Ovary (tissue), 9 donors: Measurements from ENCODE around the gene TMCO1. TPM values are rescaled to one million over a fixed set of nuclear protein-coding genes. Genes with fewer than 3 reads are reported as not detected.

ENCODE experiments used
- DNase-seq, 5 donors: peaks; one replicate each; pipeline ENCODE4 v3.0.0-alpha.2; 2019 to 2020
- H3K27ac ChIP-seq, 2 donors: fragments of 200-600 bp; one replicate each; pipeline versions ENCODE4 v1.5.1 to v1.8.0; 2019 to 2022
- H3K27me3 ChIP-seq: fragments of 200-600 bp; one replicate; pipeline ENCODE4 v1.8.0; 2022
- H3K36me3 ChIP-seq: fragments of 200-600 bp; sonication (generic); one replicate; pipeline ENCODE4 v1.5.1; 2019
- H3K4me1 ChIP-seq: one replicate; pipeline ENCODE4 v1.8.1; 2013; ENCODE audit warnings: mild to moderate bottlenecking, moderate library complexity; ENCODE audit not compliant: insufficient read depth
- H3K4me3 ChIP-seq: fragments of 200-600 bp; sonication (generic); one replicate; pipeline ENCODE4 v1.5.1; 2017
- H3K9me3 ChIP-seq, 2 donors: fragments of 200-600 bp in 1 of 2; sonication (generic) in 1 of 2; one replicate each; pipeline versions ENCODE4 v1.5.1 to v1.8.1; 2013 to 2019; ENCODE audit warnings: mild to moderate bottlenecking in 1 of 2, moderate library complexity in 1 of 2
- EP300 ChIP-seq: sonication (generic); formaldehyde crosslinking; IDR thresholded peaks from one replicate; pipeline ENCODE4 v1.6.1; 2017; ENCODE audit warnings: antibody characterized with exemption
- POLR2A ChIP-seq: fragments of 450-650 bp; IDR thresholded peaks from one replicate; pipeline ENCODE4 v1.6.1; 2017; ENCODE audit warnings: antibody characterized with exemption, mild to moderate bottlenecking, moderate library complexity
- WGBS, 3 donors: extraction: QIAGEN DNeasy Blood & Tissue Kit in 1 of 3; methylation state at CpG; one replicate each; pipeline versions ENCODE4 v1.1.5 to v1.1.7; 2013 to 2017; 5-methylcytosine and 5-hydroxymethylcytosine counted together
- intact Hi-C, 4 donors: fragments of 100-400 bp; cut with DNase I; formaldehyde crosslinking; loops; one replicate each; pipeline versions ENCODE4 v1.11.0 to v1.15.1; 2022 to 2023
- polyA plus RNA-seq, 2 donors: library from polyadenylated mRNA; stranded (reverse); fragments of 200-250 nt in 1 of 2; fragments of 350-450 nt in 1 of 2; fragmentation: Illumina TruSeq in 1 of 2; extraction: RNeasy Lipid Tissue Mini Kit (QIAGEN cat#74804) in 1 of 2; gene quantifications; one replicate each; pipeline ENCODE4 v1.2.3, GENCODE V29; 2013 to 2014
- total RNA-seq, 7 donors: library from RNA; depleted of rRNA in 2 of 7; stranded (reverse); fragments of >200 nt in 2 of 7; fragmentation: NEBNext Ultra II Directional in 3 of 7; extraction: Animal tissue kit (Norgen Biotek cat#: 25700) in 3 of 7; gene quantifications; one replicate each; pipeline versions ENCODE4 v1.1.0 to v1.2.4, GENCODE V29; 2016 to 2023
- TF ChIP-seq, protein P1 (sequence below), 3 donors: fragments of 450-650 bp in 2 of 3; fragments of 200-600 bp in 1 of 3; IDR thresholded peaks; one replicate each; pipeline versions ENCODE4 v1.5.1 to v1.8.0; 2016 to 2022; ENCODE audit warnings: antibody characterized with exemption in 3 of 3, mild to moderate bottlenecking in 1 of 3
- donor health status: DM: no; HTN: no; CAD: no; lungs with moderate emphysema.
- donor health status: DM: no; HTN: no; CAD: no.
- donor health status: Bipolar disorder and iron deficiency.
- donor health status: DM: yes; HTN: yes; CAD: no.
- donor health status: DM: no; HTN: no; CAD: no.
- donor health status: DM: yes; HTN: yes; CAD: no.

The TMCO1 gene
- total and polyA plus RNA-seq, 9 donors = 38.5 to 142 (median 59.5) TPM

GRCh38 chr1:165697881-165698760 is 70.5 kb downstream of the TMCO1 start, which contains the start of gene ALDH9A1:
Gene ALDH9A1 (minus strand): TSS chr1:165698562. CDS start chr1:165698558, 4 bp downstream.
- H3K9me3 ChIP-seq = no peaks in the 10 kb centered on the region
- H3K27me3 ChIP-seq = no peaks in the 10 kb centered on the region
- intact Hi-C loops = no loop called here
- H3K4me3 ChIP-seq = peak within 1 kb of the TSS; percentile 84
- H3K36me3 ChIP-seq = no peaks in the 10 kb centered on the region
- 0 to 1% (median 0%) methylated on average over 65 of the region's 65 CpGs for WGBS, 3 donors
- H3K4me1 ChIP-seq = peaks cover 8% of the 10 kb centered on the region
- peak within 1 kb of the TSS; percentile 59 to 87 for H3K27ac ChIP-seq
- DNase-seq = peak; percentile 83 to 92 (median 89)
- TF ChIP-seq POLR2A (peak; percentile 71), EP300 (no peak)
- TF ChIP-seq, protein P1, sequence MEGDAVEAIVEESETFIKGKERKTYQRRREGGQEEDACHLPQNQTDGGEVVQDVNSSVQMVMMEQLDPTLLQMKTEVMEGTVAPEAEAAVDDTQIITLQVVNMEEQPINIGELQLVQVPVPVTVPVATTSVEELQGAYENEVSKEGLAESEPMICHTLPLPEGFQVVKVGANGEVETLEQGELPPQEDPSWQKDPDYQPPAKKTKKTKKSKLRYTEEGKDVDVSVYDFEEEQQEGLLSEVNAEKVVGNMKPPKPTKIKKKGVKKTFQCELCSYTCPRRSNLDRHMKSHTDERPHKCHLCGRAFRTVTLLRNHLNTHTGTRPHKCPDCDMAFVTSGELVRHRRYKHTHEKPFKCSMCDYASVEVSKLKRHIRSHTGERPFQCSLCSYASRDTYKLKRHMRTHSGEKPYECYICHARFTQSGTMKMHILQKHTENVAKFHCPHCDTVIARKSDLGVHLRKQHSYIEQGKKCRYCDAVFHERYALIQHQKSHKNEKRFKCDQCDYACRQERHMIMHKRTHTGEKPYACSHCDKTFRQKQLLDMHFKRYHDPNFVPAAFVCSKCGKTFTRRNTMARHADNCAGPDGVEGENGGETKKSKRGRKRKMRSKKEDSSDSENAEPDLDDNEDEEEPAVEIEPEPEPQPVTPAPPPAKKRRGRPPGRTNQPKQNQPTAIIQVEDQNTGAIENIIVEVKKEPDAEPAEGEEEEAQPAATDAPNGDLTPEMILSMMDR (IDR thresholded peaks at IDR 0.05) = no peak

GRCh38 chr1:165697491-165697880 is 71.2 kb downstream of the TMCO1 start:
- intact Hi-C loops = no loop called here
- TF ChIP-seq EP300 (no peak), POLR2A (no peak)
- TF ChIP-seq, protein P1 (IDR thresholded peaks at IDR 0.05) = no peak
- Histone ChIP-seq H3K27me3 (no peaks in the 10 kb centered on the region), H3K27ac (peak overlapping the region in 1 of 2 donors; percentile 87), H3K36me3 (no peaks in the 10 kb centered on the region), H3K9me3 (no peaks in the 10 kb centered on the region), H3K4me1 (peaks cover 8% of the 10 kb centered on the region), H3K4me3 (peak overlapping the region; percentile 84)
- DNase-seq = no peak
- WGBS, 3 donors = 5 to 24% (median 5%) methylated on average over 8 of the region's 8 CpGs

- Histone ChIP-seq H3K4me1 (peaks cover 8% of the 10 kb centered on the region), H3K27me3 (no peaks in the 10 kb centered on the region), H3K36me3 (no peaks in the 10 kb centered on the region), H3K9me3 (no peaks in the 10 kb centered on the region), H3K27ac (peak overlapping the region in 1 of 2 donors; percentile 25), H3K4me3 (no peak overlapping the region)
- TF ChIP-seq EP300 (no peak), POLR2A (no peak)
- TF ChIP-seq, protein P1 (IDR thresholded peaks at IDR 0.05) = no peak
- intact Hi-C loops = no loop called here
- peak in 4 of 5 donors; percentile 28 to 43 (median 35) for DNase-seq
- WGBS, 3 donors = 0 to 4% (median 3%) methylated on average over 2 of the region's 2 CpGs
Measured at GRCh38 chr1:165696625-165697100, 72.0 kb downstream of the TMCO1 start.

- H3K27ac ChIP-seq = no peak overlapping the region
- no peaks in the 10 kb centered on the region for H3K9me3 ChIP-seq
- H3K27me3 ChIP-seq = no peaks in the 10 kb centered on the region
- peaks cover 8% of the 10 kb centered on the region for H3K4me1 ChIP-seq
- no peak overlapping the region for H3K4me3 ChIP-seq
- intact Hi-C loops = no loop called here
- 17 to 32% (median 22%) methylated on average over 7 of the region's 7 CpGs for WGBS, 3 donors
- TF ChIP-seq POLR2A (no peak), EP300 (no peak)
- TF ChIP-seq, protein P1 (IDR thresholded peaks at IDR 0.05) = no peak
- no peak for DNase-seq
- no peaks in the 10 kb centered on the region for H3K36me3 ChIP-seq
Measured at GRCh38 chr1:165695031-165695430, 73.6 kb downstream of the TMCO1 start.
